SW 1271 (cell line): ENCODE data around the gene KHNYN.
A peak's percentile ranks its signal among the peaks of the same experiment; 100 is the strongest.
"Not testable (repeated sequence)": the region's sequence is repeated elsewhere in the genome, so short reads cannot be mapped to it uniquely, and the experiment has no call there.

Experiments used
- DNase-seq, 2 experiments: peaks; one replicate each; lab custom pipeline; 2025; lab: John Stamatoyannopoulos, UW

Gene KHNYN

GRCh38 chr14:24475261-24475660 lies 45.5 kb downstream of the KHNYN start:
- DNase-seq, result no peak

GRCh38 chr14:24479999-24480398 lies 50.2 kb downstream of the KHNYN start:
- not testable (repeated sequence) for DNase-seq

- DNase-seq, result peak; percentile 10 to 15
Measured at GRCh38 chr14:24481622-24482324, 52.0 kb downstream of the KHNYN start.

- not testable (repeated sequence) for DNase-seq
Measured at GRCh38 chr14:24482699-24483303, 53.0 kb downstream of the KHNYN start.

GRCh38 chr14:24483604-24484252 lies 54.0 kb downstream of the KHNYN start:
- no peak for DNase-seq
